HUES64 (cell line): Measurements from ENCODE around the gene CARD19.
"Not testable (repeated sequence)": the region's sequence is repeated elsewhere in the genome, so short reads cannot be mapped to it uniquely, and the experiment has no call there.

Source experiments
- H3K27ac ChIP-seq: 2 replicates; pipeline ENCODE4 v1.7.0; 2013; ENCODE audit warnings: low read depth, low read length, inconsistent platforms
- H3K27me3 ChIP-seq: 2 replicates; pipeline ENCODE4 v1.6.1; 2013; ENCODE audit warnings: mild to moderate bottlenecking, low read length; ENCODE audit not compliant: insufficient read depth
- H3K36me3 ChIP-seq: 2 replicates; pipeline ENCODE4 v1.6.1; 2013; ENCODE audit warnings: mild to moderate bottlenecking, low read length; ENCODE audit not compliant: insufficient read depth
- H3K4me1 ChIP-seq: 2 replicates; pipeline ENCODE4 v1.6.1; 2013; ENCODE audit warnings: mild to moderate bottlenecking, low read length, moderate library complexity; ENCODE audit not compliant: insufficient read depth
- H3K4me3 ChIP-seq: 2 replicates; pipeline ENCODE4 v1.5.1; 2013; ENCODE audit warnings: mild to moderate bottlenecking, low read length, moderate library complexity
- H3K9ac ChIP-seq: 2 replicates; pipeline ENCODE4 v1.6.1; 2013; ENCODE audit warnings: mild to moderate bottlenecking, low read depth, low read length
- H3K9me3 ChIP-seq: 2 replicates; pipeline ENCODE4 v1.6.1; 2013; ENCODE audit warnings: low read depth, low read length; ENCODE audit not compliant: insufficient read depth
- WGBS: fragments of 150-250, 120-280 bp; methylation state at CpG from one replicate; pipeline ENCODE4 v1.1.7; 2013; ENCODE audit warnings: missing lambda C conversion rate; 5-methylcytosine and 5-hydroxymethylcytosine counted together

CARD19 gene

GRCh38 chr9:93111371-93112115, 15.5 kb downstream of the CARD19 start:
- no peaks in the 10 kb centered on the region for H3K36me3 ChIP-seq
- no peak overlapping the region for H3K9ac ChIP-seq
- no peak overlapping the region for H3K4me3 ChIP-seq

DNA sequence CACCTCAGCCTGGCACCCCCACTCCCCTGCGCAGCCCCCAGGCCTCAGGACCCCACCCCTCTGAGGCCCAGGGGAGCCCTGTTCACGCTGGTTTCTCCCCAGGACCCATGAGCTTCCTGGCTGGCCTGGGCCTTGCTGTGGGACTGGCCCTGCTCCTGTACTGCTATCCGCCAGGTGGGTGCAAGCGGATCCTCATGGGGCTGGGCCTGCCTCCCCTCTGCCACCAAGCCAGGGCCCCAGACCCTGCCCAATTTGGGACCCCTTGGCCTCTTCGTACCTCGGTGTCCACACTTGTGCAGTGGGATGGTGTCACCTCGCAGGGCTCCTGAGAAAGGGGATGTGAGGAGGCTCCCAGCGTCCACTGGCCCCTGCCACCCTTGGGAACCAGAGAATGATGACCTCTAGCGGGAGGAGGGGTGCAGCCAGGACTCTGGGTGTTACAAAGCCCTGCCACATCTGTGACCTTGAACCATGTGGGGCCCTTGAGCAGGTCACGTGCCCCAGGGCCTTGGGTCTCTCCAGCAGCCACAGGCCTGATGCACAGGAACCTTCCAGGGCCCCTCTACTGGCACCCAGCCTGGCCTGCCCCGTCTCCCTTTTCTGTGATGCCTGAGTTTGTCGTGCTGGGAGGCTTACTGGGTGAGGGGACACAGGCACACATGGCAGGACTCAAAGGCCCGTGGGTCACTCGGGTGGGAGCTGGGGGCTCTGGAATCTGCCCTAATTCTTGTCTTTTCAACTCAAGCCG, 16.3 kb downstream of the CARD19 start:
- Histone ChIP-seq H3K4me3 (no peak overlapping the region), H3K27me3 (no peaks in the 10 kb centered on the region), H3K9ac (no peak overlapping the region), H3K9me3 (no peaks in the 10 kb centered on the region), H3K36me3 (no peaks in the 10 kb centered on the region), H3K4me1 (peaks cover 8% of the 10 kb centered on the region; the same call in 1 of the 2 replicates), H3K27ac (no peak overlapping the region)
- WGBS, result 89% methylated on average over 15 of the region's 15 CpGs

More at GRCh38 chr9:93111371-93112115, 15.5 kb downstream of the CARD19 start:
- Histone ChIP-seq H3K9me3 (no peaks in the 10 kb centered on the region), H3K4me1 (peaks cover 6% of the 10 kb centered on the region; the same call in 1 of the 2 replicates), H3K27ac (no peak overlapping the region), H3K27me3 (no peaks in the 10 kb centered on the region)
- 91% methylated on average over 18 of the region's 18 CpGs for WGBS

GRCh38 chr9:93112864-93113389, 16.9 kb downstream of the CARD19 start:
- Histone ChIP-seq H3K4me1 (peaks cover 8% of the 10 kb centered on the region; the same call in 1 of the 2 replicates), H3K36me3 (no peaks in the 10 kb centered on the region), H3K27me3 (no peaks in the 10 kb centered on the region), H3K27ac (no peak overlapping the region), H3K4me3 (no peak overlapping the region), H3K9me3 (no peaks in the 10 kb centered on the region), H3K9ac (no peak overlapping the region)
- WGBS, result 87% methylated on average over 11 of the region's 13 CpGs

- WGBS, result 89% methylated on average over 17 of the region's 17 CpGs
- no peak overlapping the region for H3K27ac ChIP-seq
- no peaks in the 10 kb centered on the region for H3K9me3 ChIP-seq
- peaks cover 8% of the 10 kb centered on the region; the same call in 1 of the 2 replicates for H3K4me1 ChIP-seq
- no peaks in the 10 kb centered on the region for H3K27me3 ChIP-seq
- H3K9ac ChIP-seq, result no peak overlapping the region
- H3K4me3 ChIP-seq, result no peak overlapping the region
- no peaks in the 10 kb centered on the region for H3K36me3 ChIP-seq
Measured at GRCh38 chr9:93114169-93114983, 18.4 kb downstream of the CARD19 start.

DNA sequence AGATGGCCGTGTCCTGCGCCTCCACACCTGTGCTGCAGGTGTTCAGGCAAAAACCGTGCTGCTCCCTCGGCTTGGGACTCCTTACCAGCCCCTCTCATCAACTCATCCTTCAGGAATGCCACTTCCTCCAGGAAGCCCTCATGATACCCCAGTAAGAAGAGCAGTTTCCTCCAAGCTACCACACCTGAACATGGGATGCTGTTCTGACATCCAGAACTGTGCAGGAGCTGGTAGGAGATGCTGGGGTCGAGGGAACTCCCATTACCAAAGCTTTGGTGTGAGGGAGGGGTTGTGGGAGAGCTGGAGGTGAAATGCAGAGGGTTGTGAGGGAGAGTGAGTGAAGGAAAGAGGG, 18.9 kb downstream of the CARD19 start:
- H3K9ac ChIP-seq, result no peak overlapping the region
- H3K36me3 ChIP-seq, result no peaks in the 10 kb centered on the region
- H3K4me3 ChIP-seq, result no peak overlapping the region
- H3K27ac ChIP-seq, result no peak overlapping the region
- no peaks in the 10 kb centered on the region for H3K27me3 ChIP-seq
- WGBS, result 88% methylated on average over 5 of the region's 5 CpGs
- peaks cover 8% of the 10 kb centered on the region; the same call in 1 of the 2 replicates for H3K4me1 ChIP-seq
- H3K9me3 ChIP-seq, result no peaks in the 10 kb centered on the region

DNA sequence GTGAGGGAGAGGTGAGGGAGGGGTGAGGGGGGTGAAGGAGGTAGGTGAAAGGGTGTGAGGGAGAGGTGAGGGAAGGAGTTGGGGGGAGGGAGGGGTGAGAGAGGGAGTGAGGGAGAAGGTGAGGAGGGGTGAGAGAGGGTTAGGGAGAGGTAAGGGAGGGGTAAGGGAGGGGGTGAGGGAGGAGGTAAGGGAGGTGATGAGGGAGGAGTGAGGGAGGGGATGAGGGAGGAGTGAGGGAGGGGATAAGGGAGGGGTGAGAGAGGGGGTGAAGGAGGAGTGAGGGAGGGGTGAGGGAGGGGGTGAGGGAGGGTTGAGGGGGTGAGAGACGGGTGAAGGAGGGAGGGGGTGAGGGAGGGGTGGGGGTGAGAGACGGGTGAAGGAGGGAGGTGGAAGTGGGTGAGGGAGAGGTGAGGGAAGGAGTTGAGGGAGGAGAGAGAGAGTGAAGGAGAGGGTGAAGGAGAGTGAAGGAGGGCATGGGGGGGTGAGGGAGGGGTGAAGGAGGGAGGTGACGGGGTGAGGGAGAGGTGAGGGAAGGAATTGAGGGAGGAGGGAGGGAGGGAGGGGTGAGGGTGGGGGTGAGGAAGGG, 19.6 kb downstream of the CARD19 start:
- Histone ChIP-seq H3K4me1 (peaks cover 8% of the 10 kb centered on the region; the same call in 1 of the 2 replicates), H3K9me3 (no peaks in the 10 kb centered on the region), H3K27ac (no peak overlapping the region), H3K4me3 (no peak overlapping the region), H3K9ac (no peak overlapping the region), H3K27me3 (no peaks in the 10 kb centered on the region), H3K36me3 (no peaks in the 10 kb centered on the region)
- 40% methylated on average over 3 of the region's 3 CpGs for WGBS

DNA sequence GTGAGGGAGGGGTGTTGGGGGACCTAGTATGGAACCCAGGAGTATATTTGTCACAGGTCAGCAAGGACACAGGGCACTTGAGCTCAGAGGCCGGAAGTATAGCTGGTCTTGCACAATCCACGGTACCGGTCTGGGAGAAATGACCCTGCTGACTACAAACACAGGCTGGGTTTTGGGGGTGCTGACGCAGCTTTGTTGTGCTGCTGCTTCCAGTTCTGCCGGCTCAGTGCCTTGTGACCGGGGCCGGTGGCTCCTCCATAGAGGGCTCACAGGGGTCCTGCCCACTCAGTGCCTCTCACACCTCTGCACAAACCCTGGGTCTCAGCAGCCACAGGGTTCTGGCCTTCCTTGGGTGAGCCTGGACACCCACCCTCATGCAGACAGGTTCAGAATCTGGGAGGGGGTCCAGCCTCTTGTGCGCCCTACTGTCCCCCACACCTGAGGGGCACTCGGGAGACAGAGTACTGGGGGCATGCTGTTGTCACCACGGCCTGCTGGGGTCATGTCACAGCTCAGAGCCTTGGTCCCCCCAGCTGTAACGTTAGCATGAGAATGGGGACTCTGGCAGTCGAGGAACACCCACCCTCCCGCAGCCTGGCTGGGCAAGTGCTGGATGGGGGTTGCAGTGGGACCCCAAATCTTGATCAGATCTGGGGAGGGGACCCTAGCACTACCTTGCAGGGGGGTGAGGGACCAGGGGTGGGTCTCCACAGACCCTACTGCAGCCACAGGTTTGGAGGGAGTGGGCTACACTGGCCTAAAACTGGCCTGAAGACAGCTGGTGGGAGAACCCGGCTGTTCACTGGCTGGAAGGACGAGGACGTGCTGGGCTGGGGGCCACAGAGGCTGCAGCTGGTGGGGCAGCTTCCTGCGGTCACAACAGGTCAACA, 20.3 kb downstream of the CARD19 start:
- H3K9ac ChIP-seq, result no peak overlapping the region
- no peaks in the 10 kb centered on the region for H3K9me3 ChIP-seq
- H3K27ac ChIP-seq, result no peak overlapping the region
- peaks cover 8% of the 10 kb centered on the region; the same call in 1 of the 2 replicates for H3K4me1 ChIP-seq
- H3K4me3 ChIP-seq, result no peak overlapping the region
- no peaks in the 10 kb centered on the region for H3K36me3 ChIP-seq
- H3K27me3 ChIP-seq, result no peaks in the 10 kb centered on the region
- WGBS, result 69% methylated on average over 17 of the region's 17 CpGs

- not testable (repeated sequence) for H3K9ac ChIP-seq, H3K4me1 ChIP-seq, H3K36me3 ChIP-seq, H3K27me3 ChIP-seq, H3K4me3 ChIP-seq, H3K9me3 ChIP-seq, H3K27ac ChIP-seq
- 92% methylated on average over 9 of the region's 9 CpGs for WGBS
Measured at GRCh38 chr9:93117521-93117920, 21.5 kb downstream of the CARD19 start.

DNA sequence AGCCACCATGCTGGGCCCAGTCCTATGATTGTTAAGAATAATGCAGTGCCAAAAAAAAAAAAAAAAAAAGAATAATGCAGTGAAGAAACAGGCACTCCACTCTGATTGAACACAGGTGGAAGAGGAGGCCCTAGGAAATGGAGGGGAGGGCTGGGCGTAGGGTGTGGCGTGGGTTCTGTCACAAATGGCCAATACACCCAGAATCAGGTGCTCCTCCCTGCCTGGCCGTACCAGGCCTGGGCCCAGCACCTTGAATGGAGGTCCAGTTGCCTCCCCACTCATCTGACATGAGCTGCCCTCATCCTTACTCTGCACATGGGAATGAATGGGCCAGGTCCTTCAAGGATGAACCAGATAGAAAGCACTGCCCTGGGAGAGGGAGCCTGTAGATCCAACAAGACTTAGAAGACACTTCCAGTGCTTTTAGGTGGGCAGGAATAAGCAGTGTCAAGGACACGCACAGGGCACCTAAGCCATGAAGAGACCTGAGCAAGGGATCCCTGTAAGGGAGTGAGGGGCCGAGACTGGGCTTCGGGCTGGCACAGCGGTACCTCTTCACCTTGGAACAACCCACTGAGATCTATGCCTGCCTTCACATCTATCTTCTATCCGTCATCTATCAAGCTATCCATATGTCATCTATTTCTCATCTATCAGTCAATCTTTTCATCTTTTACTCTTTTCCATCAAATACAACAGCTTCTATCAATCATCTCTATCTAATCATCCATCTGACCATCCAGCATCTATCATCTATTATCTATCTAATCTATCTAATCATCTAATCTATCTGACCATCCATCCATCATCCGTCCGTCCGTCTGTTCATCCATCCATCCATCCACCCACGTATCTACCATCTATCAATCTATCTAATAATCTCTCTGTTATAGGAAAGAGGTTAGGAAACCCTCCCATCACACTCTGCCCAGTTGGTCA, 22.2 kb downstream of the CARD19 start:
- H3K9me3 ChIP-seq, result no peaks in the 10 kb centered on the region
- no peak overlapping the region for H3K9ac ChIP-seq
- H3K4me3 ChIP-seq, result no peak overlapping the region
- no peaks in the 10 kb centered on the region for H3K36me3 ChIP-seq
- H3K27ac ChIP-seq, result no peak overlapping the region
- WGBS, result 93% methylated on average over 12 of the region's 12 CpGs
- H3K27me3 ChIP-seq, result no peaks in the 10 kb centered on the region
- peaks cover 8% of the 10 kb centered on the region; the same call in 1 of the 2 replicates for H3K4me1 ChIP-seq
